Measurements from ENCODE around the gene KERA. TPM values are rescaled to one million over a fixed set of nuclear protein-coding genes. Genes with fewer than 3 reads are reported as not detected.

The KERA gene
- total RNA-seq, 1 experiment from 2014 or later: not detected

DNA sequence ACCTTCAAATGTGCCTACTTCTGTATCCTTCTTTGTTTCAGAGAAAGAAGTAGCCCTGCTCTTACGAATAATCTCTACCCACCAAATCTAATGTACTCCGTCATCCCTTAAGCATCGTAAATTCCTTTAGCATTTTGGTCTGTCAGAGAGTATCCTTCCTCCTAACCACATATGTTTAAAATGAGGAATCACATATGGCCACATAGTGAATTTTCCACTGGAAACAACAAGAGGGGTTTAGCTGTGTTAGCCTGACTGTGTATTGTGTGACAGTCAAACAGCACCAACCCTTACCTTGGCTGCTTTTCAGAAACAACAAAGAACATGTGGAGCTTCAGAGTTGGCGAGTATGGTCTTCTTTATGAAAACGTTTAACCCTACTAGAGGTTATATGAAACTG is 48.0 kb upstream of the KERA start:
- WGBS (ENCODE audit: extremely low coverage, insufficient read length, low lambda C conversion rate): no CpG with 5 or more reads among the region's 5 CpGs
- H3K4me2 ChIP-seq (ENCODE audit: insufficient read depth, insufficient read length, low read length): no peak overlapping the region

More for the DNA sequence above, 48.0 kb upstream of the KERA start:
- Histone ChIP-seq H3K9ac (ENCODE audit: extremely low read depth, insufficient read length, low read length) (no peak overlapping the region), H3K4me1 (ENCODE audit: insufficient read depth, low read length) (no peaks in the 10 kb centered on the region), H3K14ac (ENCODE audit: insufficient read depth, low read length) (no peak overlapping the region), H3K4ac (ENCODE audit: low read depth, low read length) (no peak overlapping the region), H3K9me3 (ENCODE audit: control insufficient read depth, low read depth, low read length) (no peaks in the 10 kb centered on the region), H2AK5ac (ENCODE audit: insufficient read length, low read length) (no peak overlapping the region), H2BK12ac (ENCODE audit: insufficient read length, low read depth, low read length) (no peak overlapping the region), H3K18ac (ENCODE audit: insufficient read length, low read depth, low read length) (no peak overlapping the region), H3K79me1 (ENCODE audit: insufficient read depth, low read depth, low read length, poor library complexity, severe bottlenecking) (no peaks in the 10 kb centered on the region), H3K23me2 (ENCODE audit: insufficient read length, low read depth, low read length, poor library complexity, severe bottlenecking) (no peaks in the 10 kb centered on the region), H4K91ac (ENCODE audit: insufficient read length, low read depth, low read length) (no peak overlapping the region), H4K5ac (ENCODE audit: insufficient read length, low read depth, low read length) (no peak overlapping the region), H3K56ac (ENCODE audit: insufficient read length, low read depth, low read length) (no peak overlapping the region), H2BK20ac (ENCODE audit: low read depth, low read length, poor library complexity, severe bottlenecking) (no peak overlapping the region), H2BK15ac (ENCODE audit: low read depth, low read length) (no peak overlapping the region), H3T11ph (ENCODE audit: low read length) (no peak overlapping the region), H3K27me3 (ENCODE audit: insufficient read depth, low read length) (no peaks in the 10 kb centered on the region), H2BK5ac (ENCODE audit: insufficient read length, low read length) (no peak overlapping the region), H3K27ac (ENCODE audit: insufficient read length, low read depth, low read length) (no peak overlapping the region), H4K8ac (replicated peaks; ENCODE audit: insufficient read length, low read depth, low read length) (no peak overlapping the region), H2AFZ (ENCODE audit: low read length) (no peak overlapping the region), H2BK120ac (ENCODE audit: low read depth, low read length, poor library complexity, severe bottlenecking) (no peak overlapping the region), H4K20me1 (ENCODE audit: control insufficient read depth, insufficient read depth, insufficient read length) (no peaks in the 10 kb centered on the region), H3K23ac (ENCODE audit: insufficient read length, low read depth, low read length) (no peak overlapping the region), H3K79me2 (ENCODE audit: insufficient read depth, low read length) (no peaks in the 10 kb centered on the region)
- H3K27ac Mint-ChIP-seq: no peak overlapping the region
- H3K9me3 Mint-ChIP-seq: no peaks in the 10 kb centered on the region; a peak in 1 of 5 replicates
- H3K4me3 Mint-ChIP-seq: no peak overlapping the region
- DNase-seq: no peak
- H3K4me1 Mint-ChIP-seq: peaks cover 3 to 6% of the 10 kb centered on the region in 2 experiments; a peak in 3 of 4 replicates
- TF ChIP-seq, protein P1, sequence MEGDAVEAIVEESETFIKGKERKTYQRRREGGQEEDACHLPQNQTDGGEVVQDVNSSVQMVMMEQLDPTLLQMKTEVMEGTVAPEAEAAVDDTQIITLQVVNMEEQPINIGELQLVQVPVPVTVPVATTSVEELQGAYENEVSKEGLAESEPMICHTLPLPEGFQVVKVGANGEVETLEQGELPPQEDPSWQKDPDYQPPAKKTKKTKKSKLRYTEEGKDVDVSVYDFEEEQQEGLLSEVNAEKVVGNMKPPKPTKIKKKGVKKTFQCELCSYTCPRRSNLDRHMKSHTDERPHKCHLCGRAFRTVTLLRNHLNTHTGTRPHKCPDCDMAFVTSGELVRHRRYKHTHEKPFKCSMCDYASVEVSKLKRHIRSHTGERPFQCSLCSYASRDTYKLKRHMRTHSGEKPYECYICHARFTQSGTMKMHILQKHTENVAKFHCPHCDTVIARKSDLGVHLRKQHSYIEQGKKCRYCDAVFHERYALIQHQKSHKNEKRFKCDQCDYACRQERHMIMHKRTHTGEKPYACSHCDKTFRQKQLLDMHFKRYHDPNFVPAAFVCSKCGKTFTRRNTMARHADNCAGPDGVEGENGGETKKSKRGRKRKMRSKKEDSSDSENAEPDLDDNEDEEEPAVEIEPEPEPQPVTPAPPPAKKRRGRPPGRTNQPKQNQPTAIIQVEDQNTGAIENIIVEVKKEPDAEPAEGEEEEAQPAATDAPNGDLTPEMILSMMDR (conservative IDR thresholded peaks at IDR 0.05): no peak
- H3K36me3 Mint-ChIP-seq (ENCODE audit: insufficient read depth in 1 of 3, low read depth in 3 of 3): no peaks in the 10 kb centered on the region
- peaks cover 2% of the 10 kb centered on the region; the same call in 1 of the 2 replicates for H3K27me3 Mint-ChIP-seq (ENCODE audit: low read depth)

All from H9 (cell line).